Keratinocyte (primary cell): ENCODE measurements around the gene LRRC10B. TPM values are rescaled to one million over a fixed set of nuclear protein-coding genes. Genes with fewer than 3 reads are reported as not detected.

Source experiments
- DNase-seq: peaks from one replicate; pipeline ENCODE4 v3.0.0-alpha.2; 2011; ENCODE audit warnings: low read depth, missing footprints, low spot score
- FAIRE-seq: peaks from 2 replicates; lab custom pipeline; 2011; peaks lifted over from hg19 to GRCh38; lab: Jason Lieb, UNC
- H2AFZ ChIP-seq: 2 replicates; pipeline ENCODE4 v1.6.0; 2012; ENCODE audit warnings: low read length, control low read depth, inconsistent platforms; ENCODE audit not compliant: control insufficient read depth
- H3K27ac ChIP-seq: 2 replicates; pipeline ENCODE4 v1.5.1; 2011; ENCODE audit warnings: low read length; ENCODE audit not compliant: control insufficient read depth, insufficient read depth
- H3K27me3 ChIP-seq: 3 replicates; pipeline ENCODE4 v1.6.0; 2011; ENCODE audit warnings: low read length; ENCODE audit not compliant: control insufficient read depth, insufficient read depth; ENCODE audit errors: extremely low read depth
- H3K36me3 ChIP-seq, 2 experiments: 2 replicates in 1 of 2; 3 replicates in 1 of 2; pipeline ENCODE4 v1.5.1; 2011; ENCODE audit warnings: low read length in 2 of 2, mild to moderate bottlenecking in 1 of 2; ENCODE audit not compliant: control insufficient read depth in 2 of 2, insufficient read depth in 2 of 2; ENCODE audit errors: extremely low read depth in 1 of 2
- H3K4me1 ChIP-seq: 3 replicates; pipeline ENCODE4 v1.5.1; 2011; ENCODE audit warnings: low read length; ENCODE audit not compliant: control insufficient read depth, insufficient read depth; ENCODE audit errors: extremely low read depth
- H3K4me2 ChIP-seq: 3 replicates; pipeline ENCODE4 v1.6.0; 2011; ENCODE audit warnings: low read depth, low read length; ENCODE audit not compliant: control insufficient read depth, insufficient read depth; ENCODE audit errors: extremely low read depth
- H3K4me3 ChIP-seq, 3 experiments: fragments of 200-600 bp in 1 of 3; sonication (generic) in 1 of 3; 2 replicates in 2 of 3; 3 replicates in 1 of 3; pipeline ENCODE4 v1.5.1; 2011 to 2016; ENCODE audit warnings: low read length in 3 of 3, mild to moderate bottlenecking in 3 of 3, control low read depth in 2 of 3, inconsistent platforms in 1 of 3, low read depth in 1 of 3, mixed read lengths in 1 of 3, mixed run types in 1 of 3, moderate library complexity in 1 of 3; ENCODE audit not compliant: control insufficient read depth in 2 of 3, insufficient read depth in 2 of 3; ENCODE audit errors: extremely low read depth in 1 of 3
- H3K79me2 ChIP-seq: 2 replicates; pipeline ENCODE4 v1.6.0; 2012; ENCODE audit warnings: low read length; ENCODE audit not compliant: control insufficient read depth, insufficient read depth
- H3K9ac ChIP-seq: 3 replicates; pipeline ENCODE4 v1.6.0; 2011; ENCODE audit warnings: low read length; ENCODE audit not compliant: control insufficient read depth, insufficient read depth; ENCODE audit errors: extremely low read depth
- H3K9me1 ChIP-seq: 3 replicates; pipeline ENCODE4 v1.6.0; 2011; ENCODE audit warnings: low read length; ENCODE audit not compliant: control insufficient read depth, insufficient read depth; ENCODE audit errors: extremely low read depth
- H3K9me3 ChIP-seq: 2 replicates; pipeline ENCODE4 v1.5.1; 2012; ENCODE audit warnings: low read depth, low read length; ENCODE audit not compliant: control insufficient read depth
- H4K20me1 ChIP-seq: 3 replicates; pipeline ENCODE4 v1.6.0; 2011; ENCODE audit warnings: low read length; ENCODE audit not compliant: control insufficient read depth, insufficient read depth; ENCODE audit errors: extremely low read depth
- EZH2 ChIP-seq: IDR thresholded peaks from one replicate; pipeline ENCODE4 v1.6.1; 2012; ENCODE audit warnings: inconsistent platforms, mild to moderate bottlenecking, low read length, moderate library complexity
- dilution Hi-C: fragments of 300-500 bp; cut with MboI; formaldehyde crosslinking; loops from one replicate; pipeline ENCODE4 v1.7.0; 2020; ENCODE audit warnings: low sequenced_read_pairs; ENCODE audit not compliant: extremely low pct_ligation_motif_present
- polyA plus RNA-seq, 5 experiments: library from polyadenylated mRNA; depleted of rRNA in 3 of 5; stranded (reverse) in 3 of 5; stranded (forward) in 1 of 5; unstranded in 1 of 5; fragments of >200 nt; gene quantifications; 1 replicate in 1 of 5; 2 replicates in 3 of 5; 3 replicates in 1 of 5; pipeline versions ENCODE4 v1.2.1 to v1.2.3, GENCODE V29; 2011 to 2012; ENCODE audit warnings: missing spikeins in 2 of 5, low read depth in 1 of 5, low replicate concordance in 1 of 5
- TF ChIP-seq, protein P1 (sequence below), 3 experiments: IDR thresholded peaks in 1 of 3; conservative IDR thresholded peaks in 1 of 3; optimal IDR thresholded peaks in 1 of 3; 2 replicates in 2 of 3; 3 replicates in 1 of 3; pipeline versions ENCODE3 to v1.5.1; 2011; ENCODE audit warnings: low read length in 3 of 3, mild to moderate bottlenecking in 3 of 3, moderate library complexity in 2 of 3, control low read depth in 1 of 3, inconsistent platforms in 1 of 3; ENCODE audit not compliant: insufficient read depth in 2 of 3; ENCODE audit errors: extremely low read depth in 1 of 3

LRRC10B gene
- polyA plus RNA-seq, 1 donor (not counting 4 experiments of a cell fraction or from before 2014, with no cell fraction given), result not detected

DNA sequence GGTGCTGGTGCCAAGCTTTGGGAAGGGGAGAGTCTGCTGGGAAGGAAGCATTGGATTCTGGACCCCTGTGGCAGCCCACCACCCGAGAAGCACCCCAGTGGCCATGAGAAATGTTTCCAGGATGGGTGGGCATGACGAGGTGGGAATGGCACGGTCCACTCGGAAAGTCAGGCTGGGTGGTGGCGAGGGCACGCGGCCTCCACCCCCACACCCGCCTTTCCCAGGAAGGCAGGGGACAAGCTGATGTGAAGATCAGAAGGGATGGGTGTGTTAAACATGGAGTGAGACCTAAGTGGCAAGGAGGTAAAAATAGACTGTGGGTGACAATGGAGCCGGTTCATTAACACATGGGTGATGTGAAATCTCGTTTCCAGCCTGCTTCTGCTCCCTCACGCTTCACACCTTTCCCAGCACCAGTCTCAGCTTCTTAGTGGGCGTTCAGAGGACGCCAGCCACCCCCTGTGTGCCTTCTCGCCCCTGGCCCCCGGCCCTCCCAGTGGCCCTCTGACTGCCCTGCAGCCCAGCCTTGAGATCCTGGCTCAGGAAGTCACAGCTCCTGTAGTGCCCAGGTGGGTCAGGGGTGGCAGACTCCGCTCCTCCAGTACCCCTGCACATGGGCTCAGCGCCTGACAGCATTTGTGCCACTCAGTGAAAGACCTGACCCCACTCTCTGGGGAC lies 27.6 kb downstream of the LRRC10B start:
- DNase-seq (no peak), FAIRE-seq (no peak)
- no peaks in the 10 kb centered on the region for H3K4me1 ChIP-seq
- H3K27ac ChIP-seq, result no peak overlapping the region
- no peak overlapping the region for H3K4me3 ChIP-seq
- H3K27me3 ChIP-seq, result peaks cover 18% of the 10 kb centered on the region
- no peaks in the 10 kb centered on the region for H3K79me2 ChIP-seq
- H4K20me1 ChIP-seq, result no peaks in the 10 kb centered on the region
- dilution Hi-C loops, result no loop called here
- H3K9ac ChIP-seq, result no peak overlapping the region
- H2AFZ ChIP-seq, result no peak overlapping the region
- H3K9me3 ChIP-seq, result no peaks in the 10 kb centered on the region
- H3K36me3 ChIP-seq, result no peaks in the 10 kb centered on the region
- no peak overlapping the region for H3K4me2 ChIP-seq
- TF ChIP-seq, protein P1, sequence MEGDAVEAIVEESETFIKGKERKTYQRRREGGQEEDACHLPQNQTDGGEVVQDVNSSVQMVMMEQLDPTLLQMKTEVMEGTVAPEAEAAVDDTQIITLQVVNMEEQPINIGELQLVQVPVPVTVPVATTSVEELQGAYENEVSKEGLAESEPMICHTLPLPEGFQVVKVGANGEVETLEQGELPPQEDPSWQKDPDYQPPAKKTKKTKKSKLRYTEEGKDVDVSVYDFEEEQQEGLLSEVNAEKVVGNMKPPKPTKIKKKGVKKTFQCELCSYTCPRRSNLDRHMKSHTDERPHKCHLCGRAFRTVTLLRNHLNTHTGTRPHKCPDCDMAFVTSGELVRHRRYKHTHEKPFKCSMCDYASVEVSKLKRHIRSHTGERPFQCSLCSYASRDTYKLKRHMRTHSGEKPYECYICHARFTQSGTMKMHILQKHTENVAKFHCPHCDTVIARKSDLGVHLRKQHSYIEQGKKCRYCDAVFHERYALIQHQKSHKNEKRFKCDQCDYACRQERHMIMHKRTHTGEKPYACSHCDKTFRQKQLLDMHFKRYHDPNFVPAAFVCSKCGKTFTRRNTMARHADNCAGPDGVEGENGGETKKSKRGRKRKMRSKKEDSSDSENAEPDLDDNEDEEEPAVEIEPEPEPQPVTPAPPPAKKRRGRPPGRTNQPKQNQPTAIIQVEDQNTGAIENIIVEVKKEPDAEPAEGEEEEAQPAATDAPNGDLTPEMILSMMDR (optimal IDR thresholded peaks at IDR 0.05 in 1 of 3, IDR thresholded peaks at IDR 0.05 in 1 of 3, conservative IDR thresholded peaks at IDR 0.05 in 1 of 3; ENCODE audit: extremely low read depth in 1 of 3, insufficient read depth in 2 of 3, low read length in 3 of 3), result no peak
- TF ChIP-seq EZH2, result no peak
- H3K9me1 ChIP-seq, result no peaks in the 10 kb centered on the region

DNA sequence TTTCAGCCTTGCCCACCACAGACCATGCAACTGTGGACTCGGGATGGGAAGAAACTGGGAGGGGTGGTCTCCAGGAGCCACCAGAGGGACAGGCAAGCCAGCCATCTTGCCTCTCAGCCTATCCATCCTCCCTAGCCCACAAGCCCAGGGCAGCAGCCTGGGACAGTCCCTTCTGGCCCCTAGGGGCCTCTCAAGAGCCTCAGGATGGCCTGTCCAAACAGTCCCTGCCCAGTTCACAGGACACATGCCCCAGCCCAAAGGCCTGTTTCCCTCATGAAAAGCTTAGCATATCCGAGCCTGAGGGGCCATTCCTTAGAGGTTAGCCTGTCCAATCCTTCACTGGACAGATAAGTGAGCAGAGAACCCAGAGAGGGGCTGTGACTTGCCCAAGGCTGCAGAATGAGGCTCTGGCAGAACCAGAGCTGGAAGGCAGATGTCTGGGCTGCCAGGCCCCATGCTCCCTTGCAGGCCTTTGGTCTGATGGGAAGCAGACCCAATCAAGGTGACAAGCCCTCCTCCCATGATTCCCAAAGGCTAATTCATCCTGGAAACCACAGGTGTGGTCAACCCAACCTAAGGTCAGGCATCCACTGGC lies 28.2 kb downstream of the LRRC10B start:
- Histone ChIP-seq H3K9me3 (no peaks in the 10 kb centered on the region), H3K4me3 (no peak overlapping the region), H3K36me3 (no peaks in the 10 kb centered on the region), H3K4me1 (no peaks in the 10 kb centered on the region), H2AFZ (no peak overlapping the region), H4K20me1 (no peaks in the 10 kb centered on the region), H3K9me1 (no peaks in the 10 kb centered on the region), H3K79me2 (no peaks in the 10 kb centered on the region), H3K9ac (no peak overlapping the region), H3K27me3 (peaks cover 18% of the 10 kb centered on the region), H3K27ac (no peak overlapping the region), H3K4me2 (no peak overlapping the region)
- FAIRE-seq (no peak), DNase-seq (no peak)
- TF ChIP-seq, protein P1 (optimal IDR thresholded peaks at IDR 0.05 in 1 of 3, IDR thresholded peaks at IDR 0.05 in 1 of 3, conservative IDR thresholded peaks at IDR 0.05 in 1 of 3; ENCODE audit: extremely low read depth in 1 of 3, insufficient read depth in 2 of 3, low read length in 3 of 3), result no peak
- no peak for TF ChIP-seq EZH2
- dilution Hi-C loops, result no loop called here
